Measurements from ENCODE around the gene DPF3.
"Not testable (repeated sequence)": the region's sequence is repeated elsewhere in the genome, so short reads cannot be mapped to it uniquely, and the experiment has no call there.

Gene DPF3

DNA sequence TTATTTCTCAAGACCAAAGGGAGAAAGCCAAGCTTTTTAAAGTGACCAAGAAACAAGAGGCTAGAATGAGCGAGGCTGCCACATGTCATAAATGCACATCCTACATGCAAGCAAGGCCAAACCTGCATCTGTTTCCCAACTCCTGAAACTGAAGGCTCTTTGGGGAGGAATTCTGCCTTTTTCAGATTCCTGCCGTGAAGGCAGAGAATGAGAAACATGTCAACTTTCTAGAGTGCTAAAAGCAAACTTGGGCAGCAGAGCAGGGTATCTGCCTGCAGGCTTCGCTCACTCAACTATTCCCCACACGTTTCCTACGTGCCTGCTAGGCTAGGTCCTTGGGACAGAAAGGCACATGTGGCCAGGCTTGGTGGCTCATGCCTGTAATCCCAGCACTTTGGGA is 15.2 kb downstream of the DPF3 start:
- no peak for DNase-seq

DNA sequence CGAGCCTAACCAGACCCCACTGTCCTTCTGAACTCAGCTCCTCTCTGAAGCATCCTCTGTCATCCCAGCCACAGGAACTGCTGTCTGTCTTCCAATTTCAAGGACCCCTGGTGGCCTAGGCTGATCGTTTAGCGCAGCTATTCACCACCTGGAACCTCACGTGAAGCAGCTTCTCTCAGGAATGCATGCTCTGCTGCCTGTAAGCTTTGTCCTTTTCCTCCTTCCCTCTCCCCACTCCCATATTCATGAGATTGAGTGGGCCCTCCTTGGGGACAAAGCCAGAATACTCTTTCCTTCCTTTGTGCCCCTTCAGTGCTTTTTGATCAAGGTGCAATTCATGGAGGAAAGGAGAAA is 17.2 kb downstream of the DPF3 start:
- DNase-seq, result no peak

DNA sequence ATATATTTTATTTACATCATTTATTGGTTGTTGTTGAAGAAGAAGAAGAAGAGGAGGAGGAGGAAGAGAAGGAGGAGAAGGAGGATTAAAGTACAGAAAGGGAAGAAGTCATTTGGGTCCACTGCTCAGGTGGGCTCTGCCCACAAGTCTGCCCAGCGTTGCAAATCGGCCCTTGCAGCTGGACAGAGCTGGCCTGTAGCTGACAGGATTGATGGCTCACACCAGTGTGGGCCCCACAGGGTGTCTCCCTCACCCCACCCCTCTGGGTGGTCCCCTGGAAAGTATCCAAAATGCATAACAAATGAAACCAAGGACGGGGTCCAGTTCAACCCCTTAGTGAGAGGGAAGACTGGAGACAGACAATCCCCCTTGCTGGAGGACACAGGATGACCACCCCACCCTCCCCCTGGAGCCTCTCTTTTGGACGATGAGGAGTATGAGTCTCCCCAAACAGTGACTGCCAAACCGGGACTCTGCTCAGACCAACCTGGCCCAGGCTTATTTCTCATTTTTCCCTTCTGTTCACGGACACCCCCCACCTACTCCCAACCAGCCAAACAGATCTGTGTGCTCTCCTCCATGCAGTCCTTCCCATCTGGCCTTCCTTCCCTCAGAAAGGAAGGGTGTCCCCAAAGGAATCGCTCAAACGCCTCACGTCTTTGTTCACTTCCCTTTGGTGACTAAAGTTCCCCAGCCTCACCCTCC is 17.7 kb downstream of the DPF3 start:
- DNase-seq, result no peak

DNA sequence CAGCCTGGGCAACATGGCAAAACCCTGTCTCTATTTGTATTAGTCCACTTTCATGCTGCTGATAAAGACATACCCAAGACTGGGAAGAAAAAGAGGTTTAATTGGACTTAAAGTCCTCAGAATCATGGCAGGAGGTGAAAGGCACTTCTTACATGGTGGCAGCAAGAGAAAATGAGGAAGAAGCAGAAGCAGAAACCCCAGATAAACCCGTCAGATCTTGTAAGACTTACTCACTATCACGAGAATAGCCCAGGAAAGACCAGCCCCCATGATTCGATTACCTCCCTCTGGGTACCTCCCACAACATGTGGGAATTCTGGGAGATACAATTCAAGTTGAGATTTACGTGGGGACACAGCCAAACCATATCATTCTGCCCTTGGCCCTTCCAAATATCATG is 23.0 kb downstream of the DPF3 start:
- DNase-seq, result not testable (repeated sequence)

DNA sequence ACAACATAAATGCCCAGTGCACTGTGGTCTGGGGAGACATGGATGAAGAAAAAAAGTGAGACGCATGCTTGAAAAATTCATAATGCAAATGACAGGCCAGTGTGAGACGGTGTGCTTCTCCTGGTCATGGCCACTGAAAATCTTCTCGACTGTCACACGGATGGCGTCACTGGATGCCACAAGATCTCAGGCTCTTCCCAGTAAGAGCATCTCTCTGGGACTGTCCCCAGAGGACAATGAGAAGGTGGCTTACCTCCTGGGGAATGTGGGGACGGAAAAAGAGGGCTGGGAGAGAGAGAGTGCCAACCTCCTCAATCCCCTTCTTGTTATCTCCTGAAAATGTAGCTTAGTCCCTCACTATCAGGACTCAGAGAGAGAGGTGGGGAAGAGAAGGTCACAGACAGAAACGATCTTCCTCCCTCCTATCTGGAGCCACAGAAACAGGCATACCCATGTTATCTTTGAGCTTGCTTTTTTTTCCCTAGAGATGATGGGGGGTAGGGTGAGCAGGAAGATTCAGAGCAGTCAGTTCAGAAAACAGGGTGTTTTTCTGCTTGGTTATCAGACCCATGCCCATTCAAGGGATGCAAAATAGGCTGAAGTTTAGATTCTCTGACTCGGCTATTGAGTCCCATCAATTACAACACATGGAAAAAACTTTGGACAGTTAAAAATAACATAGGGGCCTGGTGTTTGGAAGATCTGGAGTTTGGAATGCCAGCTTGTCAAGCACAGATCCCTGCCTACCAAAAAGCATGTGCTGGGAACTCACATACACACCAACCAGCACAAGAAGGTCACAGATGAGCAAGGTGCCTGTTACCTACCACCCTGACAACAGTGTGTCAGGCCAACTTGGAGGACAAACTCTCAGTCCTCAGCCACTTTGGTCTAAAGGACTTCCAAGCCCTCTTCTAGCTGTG is 24.2 kb downstream of the DPF3 start:
- no peak for DNase-seq

DNA sequence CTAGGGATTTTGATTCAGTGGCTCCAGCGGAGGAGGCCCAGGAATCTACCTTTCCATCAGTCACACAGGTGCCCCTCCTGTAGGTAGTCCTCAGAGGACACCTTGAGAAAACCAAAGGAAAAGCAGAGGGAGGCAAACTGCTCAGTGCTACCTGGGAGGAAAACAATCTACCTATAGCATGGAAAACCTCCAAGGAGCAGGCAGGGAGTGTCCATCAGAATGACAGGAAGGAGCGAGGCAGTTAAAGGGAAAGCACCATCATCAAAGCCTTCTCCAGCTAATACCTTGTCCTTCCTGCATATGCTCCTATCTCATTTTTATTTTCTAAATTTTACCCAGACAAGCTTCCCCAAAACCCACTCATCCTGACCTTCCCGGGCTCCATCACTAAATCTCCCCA is 25.4 kb downstream of the DPF3 start:
- no peak for DNase-seq

DNA sequence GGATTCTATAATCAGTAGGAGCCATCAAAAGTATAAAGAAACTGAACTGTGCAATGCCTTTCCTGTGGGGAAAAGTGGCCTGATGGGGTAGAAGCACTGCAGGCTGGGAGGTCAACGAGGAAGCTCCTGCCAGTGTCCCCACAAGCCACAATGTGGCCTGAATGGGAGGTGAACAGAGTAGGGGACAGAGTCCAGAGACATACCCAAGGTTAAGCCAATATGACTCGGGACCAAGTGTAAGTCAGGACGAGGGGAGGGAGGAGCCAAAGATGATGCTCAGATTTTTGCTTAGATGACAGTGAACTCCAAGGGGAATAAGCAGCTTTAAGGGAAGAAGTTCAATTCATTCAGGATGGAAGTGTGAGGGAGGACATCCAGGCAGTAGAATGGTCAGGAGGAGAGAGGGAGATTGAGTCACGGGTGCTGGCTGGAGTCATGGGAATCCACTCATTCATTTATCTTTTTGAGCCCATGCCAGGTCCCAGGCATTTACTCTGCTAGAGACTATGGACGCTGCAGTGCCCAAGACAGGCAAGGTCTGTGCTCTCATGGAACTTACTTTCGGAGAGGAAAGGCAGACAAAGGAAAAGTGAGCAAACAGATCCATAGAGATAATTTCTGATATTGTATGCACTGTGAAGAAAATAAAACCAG is 29.1 kb downstream of the DPF3 start:
- DNase-seq, result no peak

DNA sequence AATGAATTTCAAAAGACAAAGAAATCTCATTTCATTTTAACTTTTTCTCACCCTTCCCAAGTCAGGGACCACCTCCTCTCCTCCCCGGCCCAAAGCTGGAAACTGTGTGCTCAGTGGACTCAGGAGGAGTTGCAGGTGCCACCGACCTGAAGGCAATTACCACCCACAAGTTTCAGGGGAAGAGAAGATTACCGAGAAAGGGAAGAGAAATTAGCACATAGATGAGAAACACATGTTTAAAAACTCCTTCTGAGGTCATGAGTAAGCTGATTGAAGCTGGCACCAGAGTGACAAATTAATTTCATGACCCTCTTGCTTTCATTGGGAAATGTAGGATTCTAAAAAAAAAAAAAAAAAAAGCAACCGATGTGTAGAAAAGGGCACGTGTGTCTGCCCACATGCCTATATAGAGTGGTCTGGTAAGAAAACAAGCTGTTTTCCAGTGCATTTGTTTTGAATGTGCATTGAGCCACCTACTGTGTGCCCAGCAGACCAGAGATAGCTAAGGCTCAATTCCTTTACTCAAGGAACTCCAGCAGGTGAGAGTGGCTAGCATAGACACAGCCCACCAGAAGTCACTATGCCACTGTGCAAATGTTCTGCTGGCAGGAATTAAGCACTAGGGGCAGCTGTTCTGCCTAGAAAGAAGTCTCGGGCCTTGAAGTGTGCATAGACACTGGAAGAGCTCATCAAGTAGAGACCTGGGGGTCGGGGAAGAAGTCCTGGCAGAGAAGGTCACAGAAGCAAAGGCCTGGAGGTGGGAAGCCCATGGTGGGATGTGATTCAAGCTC is 30.5 kb downstream of the DPF3 start:
- no peak for DNase-seq

DNA sequence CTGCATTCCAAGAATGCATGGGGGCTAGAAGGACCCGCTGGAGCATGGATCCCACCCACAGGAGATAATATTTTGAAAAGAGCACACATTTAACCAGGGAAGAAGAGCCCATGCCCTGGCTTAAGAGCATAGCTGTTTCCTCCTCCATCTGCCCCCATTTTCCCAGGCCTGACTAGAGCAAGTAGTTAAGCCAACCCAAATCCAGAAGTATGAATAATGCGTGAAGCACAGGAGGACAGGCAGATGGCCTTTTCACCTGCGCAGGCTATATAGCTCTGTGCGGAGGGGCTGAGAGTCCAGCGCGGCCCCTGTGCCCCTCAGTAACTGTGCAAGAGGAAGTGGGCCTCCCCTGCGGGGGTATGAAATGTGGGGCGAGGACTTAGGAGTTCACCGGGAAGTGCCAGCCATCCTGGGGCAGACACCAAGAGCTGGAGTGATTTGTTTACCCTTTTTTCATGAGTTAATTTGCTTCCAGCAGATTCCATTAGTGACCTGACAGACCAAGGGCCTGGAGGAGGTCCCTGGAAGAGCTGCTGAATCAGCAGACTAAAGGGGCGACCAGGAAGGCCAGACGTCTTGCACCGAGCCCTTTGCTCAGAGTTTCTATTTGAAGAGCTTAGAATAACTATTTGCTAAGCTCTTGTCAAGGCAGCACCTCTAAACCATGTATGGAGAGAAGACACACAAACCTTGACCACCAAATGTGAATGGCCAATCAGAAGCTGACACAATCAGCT is 37.2 kb downstream of the DPF3 start:
- DNase-seq, result no peak

DNA sequence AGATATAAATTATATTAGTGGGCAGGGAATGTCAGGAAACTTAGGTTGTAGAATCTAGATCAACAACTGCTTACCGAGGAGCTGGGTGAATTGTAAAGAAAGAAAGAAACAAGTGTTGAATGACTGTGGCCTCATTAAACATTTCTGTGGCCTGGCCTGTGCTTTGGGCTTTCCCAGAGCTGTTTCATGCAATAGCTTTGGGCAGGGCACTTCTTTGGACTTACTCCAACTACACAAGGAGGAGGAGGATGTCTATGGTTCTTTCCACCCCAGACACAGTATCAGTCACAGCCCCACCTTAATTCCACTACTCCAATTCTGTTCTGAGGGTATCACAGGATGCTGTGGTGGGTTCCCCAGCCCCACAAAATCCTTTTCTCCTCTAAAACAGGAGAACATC is 38.0 kb downstream of the DPF3 start:
- DNase-seq, result no peak

DNA sequence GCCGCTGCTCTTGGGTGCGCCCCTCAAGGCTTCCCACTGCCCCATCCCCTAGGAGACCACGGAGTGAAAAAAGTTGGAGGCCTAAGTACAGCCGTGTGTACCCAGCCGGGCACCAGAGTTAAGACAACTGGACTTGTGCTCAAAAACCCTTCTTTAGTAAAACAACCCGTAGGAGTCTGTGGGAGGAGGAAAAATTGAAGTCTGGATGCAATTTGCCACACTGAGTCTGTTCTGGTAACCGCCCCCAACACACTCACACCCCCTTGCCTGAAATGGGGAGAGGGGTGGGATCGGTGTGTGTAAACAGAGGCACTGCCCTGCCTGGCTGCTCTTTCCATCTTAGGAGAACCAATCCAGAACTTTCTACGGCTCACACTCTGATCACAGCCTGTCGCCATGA is 41.7 kb downstream of the DPF3 start:
- no peak for DNase-seq

DNA sequence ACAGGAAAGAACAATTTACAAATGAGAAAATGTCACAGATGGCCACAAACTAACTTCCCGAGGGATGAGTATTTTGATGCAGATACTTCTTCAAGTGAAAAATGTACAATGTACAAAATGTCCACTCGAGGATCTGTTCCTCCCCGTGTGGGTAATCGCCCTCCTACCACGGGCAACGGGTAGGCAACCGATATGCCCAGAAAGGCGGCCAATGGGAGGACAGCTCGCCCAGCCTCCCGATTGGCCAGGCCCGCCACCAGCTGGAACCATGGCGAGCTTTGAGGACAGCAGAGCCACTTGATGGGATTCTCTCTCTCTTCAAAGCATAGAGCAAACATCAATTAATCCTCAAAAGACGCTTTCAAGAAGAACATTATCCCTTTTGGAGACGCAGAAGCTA is 42.3 kb downstream of the DPF3 start:
- no peak for DNase-seq

DNA sequence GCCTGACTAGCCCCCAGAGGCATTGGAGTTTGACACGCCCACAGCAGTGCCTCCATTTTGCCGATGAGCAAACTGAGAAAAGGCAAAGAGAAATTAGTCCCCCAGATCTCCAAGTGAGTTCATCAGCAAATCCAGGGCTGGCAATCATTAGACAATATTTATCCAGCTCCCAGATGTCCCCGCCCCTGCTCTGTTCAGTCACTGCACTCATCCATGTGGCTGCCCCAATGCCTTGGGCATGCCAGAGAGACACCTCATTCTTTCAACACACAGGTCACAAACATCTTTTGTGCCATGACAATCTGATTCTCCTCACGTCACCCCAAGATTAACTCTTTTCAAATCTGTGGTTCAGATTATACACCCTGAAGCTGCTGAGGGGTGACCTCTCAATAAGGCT is 43.5 kb downstream of the DPF3 start:
- DNase-seq, result no peak

DNA sequence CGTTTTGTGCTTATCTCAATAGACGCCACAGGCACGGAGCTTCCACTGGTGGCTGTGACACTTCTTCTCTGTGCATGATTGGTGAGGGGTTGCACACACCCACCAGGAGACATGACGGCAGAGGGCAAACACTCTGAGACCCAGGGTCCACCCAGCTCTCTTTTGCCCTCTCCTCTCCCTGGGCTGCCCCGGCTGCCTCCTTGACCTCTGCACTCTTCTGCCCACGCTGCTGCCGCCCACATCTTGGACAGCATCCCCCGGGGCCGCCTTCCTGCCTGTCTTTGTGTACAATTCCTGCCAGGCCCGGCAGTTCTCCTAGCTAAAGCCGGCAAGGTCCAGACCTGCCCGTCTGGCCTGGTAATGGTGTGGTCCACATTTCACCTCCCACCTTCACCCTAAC is 44.7 kb downstream of the DPF3 start:
- DNase-seq, result no peak

DNA sequence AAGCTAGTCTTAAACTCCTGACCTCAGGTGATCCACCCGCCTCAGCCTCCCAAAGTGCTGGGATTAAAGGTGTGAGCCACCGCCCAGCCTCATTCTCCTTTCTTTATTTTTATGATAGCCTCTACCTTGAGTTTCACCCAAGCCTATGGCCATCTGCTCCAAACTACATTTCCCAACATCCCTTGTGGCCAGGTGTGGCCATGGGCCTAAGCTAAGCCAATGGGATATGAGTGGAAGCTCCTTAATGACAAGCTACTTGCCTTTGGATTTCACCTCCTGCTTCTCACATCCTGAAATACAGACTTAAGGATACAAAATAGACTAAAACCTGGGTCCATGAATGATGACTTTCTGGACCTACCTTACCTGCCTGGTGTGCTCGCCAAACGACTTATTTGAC is 46.2 kb downstream of the DPF3 start:
- DNase-seq, result no peak

DNA sequence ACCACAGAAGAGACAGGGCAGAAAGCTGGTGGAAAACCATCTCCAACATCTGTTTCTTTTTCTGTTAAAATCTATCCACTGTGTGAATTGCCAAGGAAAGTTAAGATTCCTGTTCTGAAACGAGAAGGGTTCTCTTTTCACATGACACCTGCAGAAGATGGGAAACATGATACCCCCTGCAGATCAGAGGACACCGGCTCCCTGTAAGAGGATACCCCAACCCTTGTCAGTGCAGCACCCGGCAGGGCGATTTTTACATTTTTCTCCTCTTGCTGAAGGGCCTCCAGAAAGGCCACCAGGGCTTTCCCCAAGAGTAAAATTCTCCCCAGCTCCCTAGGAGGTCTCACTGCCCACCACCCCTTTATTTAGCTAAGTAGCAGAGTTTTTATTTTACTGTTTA is 48.2 kb downstream of the DPF3 start:
- no peak for DNase-seq

DNA sequence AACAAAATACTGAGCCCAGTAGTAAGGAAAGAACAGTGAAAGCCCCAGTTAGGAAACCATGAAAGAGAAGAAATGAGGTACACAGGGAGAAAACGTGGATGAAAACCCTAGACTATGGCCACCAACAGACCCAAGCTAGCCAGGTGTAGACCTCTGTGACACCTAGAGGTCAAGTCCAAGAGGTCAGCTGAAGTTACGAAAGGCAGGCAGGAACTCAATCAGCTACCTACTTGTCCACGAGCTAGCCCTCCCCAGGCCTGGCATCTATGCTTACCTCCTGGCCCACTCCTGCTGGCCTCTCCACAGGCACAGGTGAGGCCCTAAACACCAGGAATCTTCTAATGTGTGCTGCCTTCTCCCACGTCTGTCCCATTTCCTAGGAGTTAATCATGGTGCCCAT is 48.7 kb downstream of the DPF3 start:
- DNase-seq, result no peak

DNA sequence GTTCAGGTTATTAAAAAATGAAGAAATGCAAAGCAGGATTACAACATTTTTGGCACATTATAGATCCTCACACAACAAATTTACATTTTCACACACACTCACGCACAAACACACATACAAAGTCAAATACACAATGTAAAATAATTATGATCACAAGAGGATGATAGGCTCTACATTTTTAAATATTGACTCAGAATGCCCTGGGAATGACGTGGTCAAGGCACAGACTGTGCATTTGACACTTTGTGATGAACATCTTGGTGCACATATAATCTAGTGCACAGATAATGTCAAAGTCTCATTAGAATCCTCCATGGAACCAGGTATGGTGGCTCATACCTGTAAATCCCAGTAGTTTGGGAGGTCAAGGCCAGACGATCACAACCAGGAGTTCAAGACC is 49.4 kb downstream of the DPF3 start:
- DNase-seq, result no peak

DNA sequence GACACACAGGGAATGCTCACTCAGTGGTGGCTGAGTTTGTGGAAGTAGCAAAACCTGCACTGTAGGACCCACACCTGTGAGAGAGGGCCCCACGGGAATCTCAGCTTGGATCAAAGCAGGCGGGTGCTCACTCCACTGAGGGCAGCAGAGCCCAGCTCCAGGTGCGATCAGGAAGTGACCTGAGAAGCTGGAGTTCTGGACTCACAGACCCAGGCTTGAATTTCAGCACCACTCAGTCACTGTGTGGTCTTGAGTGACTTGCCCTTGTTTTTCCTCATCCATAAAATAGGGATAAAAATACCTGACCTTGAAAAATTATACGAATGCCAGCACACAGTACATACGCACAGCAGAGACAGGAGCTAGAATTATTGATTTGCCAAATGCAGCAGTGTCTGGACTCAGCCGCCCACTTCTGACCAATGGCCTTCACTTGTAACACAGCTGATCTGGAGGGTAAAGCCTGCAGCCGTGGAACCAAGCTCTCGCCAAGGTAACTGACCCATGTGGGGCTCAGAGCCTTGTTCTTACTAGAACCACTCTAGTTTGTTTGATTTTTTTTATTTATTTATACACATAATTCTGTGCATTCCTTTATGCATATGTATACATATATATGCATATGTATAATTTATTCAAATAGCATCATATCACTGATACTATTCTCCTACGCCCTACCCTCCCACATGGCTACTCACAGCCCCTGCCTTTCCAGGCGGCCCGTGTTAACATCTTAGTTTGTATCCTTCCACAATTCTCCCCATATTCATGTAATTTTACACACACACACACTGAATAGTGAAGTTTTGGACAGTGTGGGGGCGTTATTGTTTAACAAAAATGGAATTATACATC is 53.9 kb downstream of the DPF3 start:
- DNase-seq, result no peak

DNA sequence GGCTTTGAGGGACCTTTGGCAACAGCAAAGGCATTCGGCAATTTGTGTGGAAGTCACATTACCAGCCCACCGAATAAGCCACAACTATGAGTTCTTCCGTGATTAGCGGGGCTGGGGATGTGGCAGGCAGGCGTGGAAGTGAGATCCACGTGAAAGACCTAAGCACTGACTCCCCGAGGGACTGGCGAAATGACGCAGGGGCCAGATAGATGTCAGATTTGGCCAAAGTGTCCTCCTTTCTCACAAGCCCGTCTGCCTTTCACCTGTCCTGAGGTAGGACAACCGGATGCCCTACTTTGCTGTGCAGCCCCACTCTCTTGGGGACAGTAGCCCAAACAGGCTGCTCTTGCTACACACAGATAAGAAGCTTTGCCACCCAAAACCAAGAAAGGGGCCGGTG is 54.5 kb downstream of the DPF3 start:
- no peak for DNase-seq

DNA sequence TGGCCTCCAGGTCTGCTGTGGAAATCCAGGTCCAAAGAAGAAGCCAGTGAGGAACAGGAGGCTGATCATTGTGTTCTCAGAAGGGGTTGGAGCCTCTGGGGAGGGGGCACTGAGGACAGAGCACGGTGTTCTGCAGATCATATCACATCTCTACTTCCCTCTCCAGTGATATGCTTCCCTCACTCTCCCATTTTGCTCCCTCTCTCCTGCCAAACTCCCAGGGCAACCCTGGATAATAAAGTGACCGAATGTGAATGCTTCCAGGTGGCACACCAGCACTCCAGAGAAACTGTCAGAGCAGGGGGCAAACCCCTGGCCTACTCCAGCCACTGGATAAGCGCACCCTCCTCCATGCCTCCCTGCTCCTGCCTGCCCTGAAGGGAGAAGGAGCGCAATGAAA is 57.8 kb downstream of the DPF3 start:
- no peak for DNase-seq

Measured in inflammatory macrophage (primary cell).